Fibroblast of lung (primary cell): ENCODE results near the gene NFS1. TPM values are rescaled to one million over a fixed set of nuclear protein-coding genes. Genes with fewer than 3 reads are reported as not detected.
A peak's percentile ranks its signal among the peaks of the same experiment; 100 is the strongest.

Experiments used
- DNase-seq, 2 donors: peaks; one replicate each; pipeline versions ENCODE4 v3.0.0 to v3.0.0-alpha.2; 2010; ENCODE audit warnings: low read depth in 2 of 2
- H2AFZ ChIP-seq: 2 replicates; pipeline ENCODE4 v1.5.1; 2012; ENCODE audit warnings: low read length, control low read depth, inconsistent platforms
- H3K27ac ChIP-seq: 2 replicates; pipeline ENCODE4 v1.5.1; 2011; ENCODE audit warnings: low read length, control low read depth; ENCODE audit not compliant: insufficient read depth
- H3K27me3 ChIP-seq: 2 replicates; pipeline ENCODE4 v1.5.1; 2011; ENCODE audit warnings: mild to moderate bottlenecking, low read length; ENCODE audit not compliant: control insufficient read depth, insufficient read depth
- H3K36me3 ChIP-seq: 2 replicates; pipeline ENCODE4 v1.5.1; 2011; ENCODE audit warnings: low read length; ENCODE audit not compliant: control insufficient read depth, insufficient read depth
- H3K4me1 ChIP-seq: 2 replicates; pipeline ENCODE4 v1.5.1; 2011; ENCODE audit warnings: low read length; ENCODE audit not compliant: control insufficient read depth, insufficient read depth; ENCODE audit errors: extremely low read depth
- H3K4me2 ChIP-seq: 2 replicates; pipeline ENCODE4 v1.5.1; 2011; ENCODE audit warnings: low read length, control low read depth; ENCODE audit not compliant: insufficient read depth; ENCODE audit errors: extremely low read depth
- H3K4me3 ChIP-seq, 4 experiments: fragments of 200-600 bp in 1 of 4; sonication (generic) in 1 of 4; replicated peaks in 1 of 4; 2 replicates each; pipeline ENCODE4 v1.5.1; 2011 to 2016; ENCODE audit warnings: low read length in 4 of 4, low read depth in 3 of 4, mild to moderate bottlenecking in 3 of 4, control low read depth in 2 of 4, inconsistent platforms in 1 of 4, mixed read lengths in 1 of 4; ENCODE audit not compliant: insufficient read depth in 1 of 4; ENCODE audit errors: control extremely low read depth in 1 of 4
- H3K79me2 ChIP-seq: 2 replicates; pipeline ENCODE4 v1.5.1; 2012; ENCODE audit warnings: mild to moderate bottlenecking, low read length, inconsistent platforms; ENCODE audit not compliant: control insufficient read depth, insufficient read depth
- H3K9ac ChIP-seq: 2 replicates; pipeline ENCODE4 v1.5.1; 2011; ENCODE audit warnings: mild to moderate bottlenecking, low read length, control low read depth; ENCODE audit not compliant: insufficient read depth
- H3K9me3 ChIP-seq: 2 replicates; pipeline ENCODE4 v1.5.1; 2012; ENCODE audit warnings: low read depth, low read length; ENCODE audit not compliant: control insufficient read depth, insufficient read depth
- H4K20me1 ChIP-seq: 2 replicates; pipeline ENCODE4 v1.5.1; 2011; ENCODE audit warnings: low read length; ENCODE audit not compliant: control insufficient read depth, insufficient read depth; ENCODE audit errors: extremely low read depth
- EZH2 ChIP-seq: IDR thresholded peaks from 2 replicates; pipeline ENCODE4 v1.5.1; 2012; ENCODE audit warnings: low read length, control low read depth, mild to moderate bottlenecking; ENCODE audit errors: missing control alignments
- polyA plus RNA-seq, 2 donors: library from polyadenylated mRNA; depleted of rRNA in 1 of 2; stranded (reverse) in 1 of 2; unstranded in 1 of 2; fragments of >200 nt; gene quantifications; 2 replicates each; pipeline ENCODE4 v1.2.1, GENCODE V29; 2011 to 2012; ENCODE audit warnings: missing spikeins in 1 of 2
- total RNA-seq: library from RNA; depleted of rRNA; stranded (reverse); fragments of >200 nt; gene quantifications from 2 replicates; pipeline ENCODE4 v1.2.1, GENCODE V29; 2014
- TF ChIP-seq, protein P1 (sequence below), 2 donors: IDR thresholded peaks in 1 of 2; conservative IDR thresholded peaks in 1 of 2; 1 replicate in 1 of 2; 2 replicates in 1 of 2; pipeline ENCODE4 v1.5.1; 2011 to 2012; ENCODE audit warnings: low read length in 2 of 2, control low read depth in 1 of 2, inconsistent platforms in 1 of 2, low read depth in 1 of 2, mild to moderate bottlenecking in 1 of 2

Gene NFS1
- total and polyA plus RNA-seq, 2 donors (not counting 1 experiment from before 2014, with no cell fraction given) = 31.7 to 34.7 TPM

DNA sequence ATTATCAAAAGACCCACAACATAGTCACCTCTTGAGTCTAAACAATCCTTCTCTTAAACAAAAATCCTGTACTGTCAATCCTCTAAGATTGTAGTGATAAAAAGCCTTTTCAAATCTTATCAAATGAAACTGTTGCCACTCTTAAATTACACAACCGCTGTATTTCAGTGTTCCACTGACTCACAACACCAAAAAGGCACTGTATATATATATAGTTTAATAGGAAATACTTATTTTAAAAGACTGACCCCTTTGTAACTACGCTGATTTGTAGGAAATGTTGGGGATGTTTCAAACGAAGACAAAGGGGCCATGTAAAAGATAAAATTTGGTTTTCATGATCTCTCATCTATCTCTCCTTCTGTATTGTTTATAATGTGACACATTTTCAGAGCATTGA, 48.5 kb downstream of the NFS1 start:
- Histone ChIP-seq H4K20me1 (no peaks in the 10 kb centered on the region), H3K9ac (no peak overlapping the region), H3K36me3 (peaks cover 7% of the 10 kb centered on the region), H3K9me3 (no peaks in the 10 kb centered on the region), H3K4me3 (no peak overlapping the region), H3K4me2 (no peak overlapping the region), H3K4me1 (no peaks in the 10 kb centered on the region), H3K79me2 (peaks cover 81% of the 10 kb centered on the region), H3K27me3 (no peaks in the 10 kb centered on the region), H3K27ac (no peak overlapping the region), H2AFZ (no peak overlapping the region)
- TF ChIP-seq, protein P1, sequence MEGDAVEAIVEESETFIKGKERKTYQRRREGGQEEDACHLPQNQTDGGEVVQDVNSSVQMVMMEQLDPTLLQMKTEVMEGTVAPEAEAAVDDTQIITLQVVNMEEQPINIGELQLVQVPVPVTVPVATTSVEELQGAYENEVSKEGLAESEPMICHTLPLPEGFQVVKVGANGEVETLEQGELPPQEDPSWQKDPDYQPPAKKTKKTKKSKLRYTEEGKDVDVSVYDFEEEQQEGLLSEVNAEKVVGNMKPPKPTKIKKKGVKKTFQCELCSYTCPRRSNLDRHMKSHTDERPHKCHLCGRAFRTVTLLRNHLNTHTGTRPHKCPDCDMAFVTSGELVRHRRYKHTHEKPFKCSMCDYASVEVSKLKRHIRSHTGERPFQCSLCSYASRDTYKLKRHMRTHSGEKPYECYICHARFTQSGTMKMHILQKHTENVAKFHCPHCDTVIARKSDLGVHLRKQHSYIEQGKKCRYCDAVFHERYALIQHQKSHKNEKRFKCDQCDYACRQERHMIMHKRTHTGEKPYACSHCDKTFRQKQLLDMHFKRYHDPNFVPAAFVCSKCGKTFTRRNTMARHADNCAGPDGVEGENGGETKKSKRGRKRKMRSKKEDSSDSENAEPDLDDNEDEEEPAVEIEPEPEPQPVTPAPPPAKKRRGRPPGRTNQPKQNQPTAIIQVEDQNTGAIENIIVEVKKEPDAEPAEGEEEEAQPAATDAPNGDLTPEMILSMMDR (conservative IDR thresholded peaks at IDR 0.05 in 1 of 2, IDR thresholded peaks at IDR 0.05 in 1 of 2; ENCODE audit: low read depth in 1 of 2, low read length in 2 of 2) = no peak
- no peak for TF ChIP-seq EZH2
- no peak for DNase-seq

DNA sequence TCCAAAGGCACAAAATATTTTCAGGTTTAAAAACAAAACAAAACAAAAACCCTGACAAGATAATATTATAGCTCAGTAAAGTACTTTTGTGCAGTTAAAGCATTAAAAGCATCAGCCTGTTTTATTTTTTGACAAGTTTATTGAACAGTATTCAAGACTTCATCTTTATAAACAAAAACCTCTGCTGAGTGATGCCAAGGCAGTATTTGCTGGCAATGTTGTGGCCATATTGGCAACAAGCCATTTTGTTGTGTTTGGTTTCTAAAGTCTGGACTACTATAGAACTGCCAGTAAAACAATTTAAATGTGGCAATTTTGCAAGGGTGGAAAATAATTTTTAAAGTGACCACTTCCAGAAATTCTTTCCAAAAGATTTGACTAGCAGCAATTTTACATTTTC, 50.3 kb downstream of the NFS1 start:
- H3K36me3 ChIP-seq = peaks cover 1% of the 10 kb centered on the region
- peak in 1 of 2 donors; percentile 54 for DNase-seq

DNA sequence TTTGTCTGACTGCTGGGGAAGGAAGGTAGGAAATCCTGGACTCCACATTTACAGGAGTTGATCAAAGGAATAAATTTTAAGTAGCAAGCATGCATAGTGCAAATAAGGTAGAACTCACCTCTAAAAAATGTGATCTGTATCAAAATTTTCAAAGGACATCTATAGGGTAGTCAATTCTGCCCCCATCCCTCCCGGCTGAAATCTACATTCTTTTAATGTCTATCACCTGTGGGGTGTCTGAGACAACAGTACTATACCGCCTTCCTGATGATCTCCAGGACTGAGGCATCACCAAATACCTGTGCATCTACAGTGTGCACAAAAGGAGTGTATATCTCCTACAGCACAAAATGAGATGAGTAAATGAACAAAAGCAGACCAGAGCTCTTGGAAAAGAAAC, 54.3 kb downstream of the NFS1 start:
- Histone ChIP-seq H3K79me2 (peaks cover 46% of the 10 kb centered on the region), H3K36me3 (no peaks in the 10 kb centered on the region), H3K4me1 (no peaks in the 10 kb centered on the region), H3K9me3 (no peaks in the 10 kb centered on the region), H3K27ac (no peak overlapping the region), H3K4me3 (no peak overlapping the region), H3K4me2 (no peak overlapping the region), H3K9ac (no peak overlapping the region), H3K27me3 (no peaks in the 10 kb centered on the region), H4K20me1 (no peaks in the 10 kb centered on the region), H2AFZ (no peak overlapping the region)
- DNase-seq = no peak
- TF ChIP-seq, protein P1 (conservative IDR thresholded peaks at IDR 0.05 in 1 of 2, IDR thresholded peaks at IDR 0.05 in 1 of 2; ENCODE audit: low read depth in 1 of 2, low read length in 2 of 2) = no peak
- no peak for TF ChIP-seq EZH2

More for the DNA sequence above, 50.3 kb downstream of the NFS1 start:
- no peaks in the 10 kb centered on the region for H3K27me3 ChIP-seq
- no peak overlapping the region for H3K9ac ChIP-seq
- peaks cover 73% of the 10 kb centered on the region for H3K79me2 ChIP-seq
- H3K9me3 ChIP-seq = no peaks in the 10 kb centered on the region
- H3K4me1 ChIP-seq = no peaks in the 10 kb centered on the region
- no peak overlapping the region for H3K4me3 ChIP-seq
- no peak overlapping the region for H2AFZ ChIP-seq
- no peak overlapping the region for H3K4me2 ChIP-seq
- no peak for TF ChIP-seq EZH2
- TF ChIP-seq, protein P1 (conservative IDR thresholded peaks at IDR 0.05 in 1 of 2, IDR thresholded peaks at IDR 0.05 in 1 of 2; ENCODE audit: low read depth in 1 of 2, low read length in 2 of 2) = no peak
- H3K27ac ChIP-seq = no peak overlapping the region
- H4K20me1 ChIP-seq = no peaks in the 10 kb centered on the region
